Measurements from ENCODE around the gene SLC35F1.

SLC35F1 gene

DNA sequence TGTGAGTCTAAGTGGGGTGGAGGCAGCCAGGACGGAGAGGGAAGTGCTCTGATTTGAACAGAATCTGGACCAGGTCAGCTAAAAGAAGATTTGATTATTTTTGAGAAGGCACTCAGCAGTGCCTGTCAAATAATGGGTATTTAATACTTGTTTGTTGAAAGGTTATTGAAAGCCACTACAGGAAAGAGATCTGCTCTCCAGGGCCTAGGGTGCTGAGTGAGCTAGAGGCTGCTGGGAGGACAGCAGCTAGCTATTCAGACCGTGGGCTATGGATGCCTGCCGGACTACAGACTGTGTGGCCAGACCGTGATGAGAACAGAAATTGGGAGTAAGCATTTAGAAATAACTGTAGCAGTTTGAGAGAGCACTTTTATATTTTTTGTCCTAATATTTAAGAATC lies 8.8 kb downstream of the SLC35F1 start:
- TF ChIP-seq, protein P1, sequence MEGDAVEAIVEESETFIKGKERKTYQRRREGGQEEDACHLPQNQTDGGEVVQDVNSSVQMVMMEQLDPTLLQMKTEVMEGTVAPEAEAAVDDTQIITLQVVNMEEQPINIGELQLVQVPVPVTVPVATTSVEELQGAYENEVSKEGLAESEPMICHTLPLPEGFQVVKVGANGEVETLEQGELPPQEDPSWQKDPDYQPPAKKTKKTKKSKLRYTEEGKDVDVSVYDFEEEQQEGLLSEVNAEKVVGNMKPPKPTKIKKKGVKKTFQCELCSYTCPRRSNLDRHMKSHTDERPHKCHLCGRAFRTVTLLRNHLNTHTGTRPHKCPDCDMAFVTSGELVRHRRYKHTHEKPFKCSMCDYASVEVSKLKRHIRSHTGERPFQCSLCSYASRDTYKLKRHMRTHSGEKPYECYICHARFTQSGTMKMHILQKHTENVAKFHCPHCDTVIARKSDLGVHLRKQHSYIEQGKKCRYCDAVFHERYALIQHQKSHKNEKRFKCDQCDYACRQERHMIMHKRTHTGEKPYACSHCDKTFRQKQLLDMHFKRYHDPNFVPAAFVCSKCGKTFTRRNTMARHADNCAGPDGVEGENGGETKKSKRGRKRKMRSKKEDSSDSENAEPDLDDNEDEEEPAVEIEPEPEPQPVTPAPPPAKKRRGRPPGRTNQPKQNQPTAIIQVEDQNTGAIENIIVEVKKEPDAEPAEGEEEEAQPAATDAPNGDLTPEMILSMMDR (IDR thresholded peaks at IDR 0.05; ENCODE audit: borderline replicate concordance, insufficient read depth, low read depth, low read length) = no peak
- H3K4me3 ChIP-seq (ENCODE audit: low read depth, low read length) = no peak overlapping the region

DNA sequence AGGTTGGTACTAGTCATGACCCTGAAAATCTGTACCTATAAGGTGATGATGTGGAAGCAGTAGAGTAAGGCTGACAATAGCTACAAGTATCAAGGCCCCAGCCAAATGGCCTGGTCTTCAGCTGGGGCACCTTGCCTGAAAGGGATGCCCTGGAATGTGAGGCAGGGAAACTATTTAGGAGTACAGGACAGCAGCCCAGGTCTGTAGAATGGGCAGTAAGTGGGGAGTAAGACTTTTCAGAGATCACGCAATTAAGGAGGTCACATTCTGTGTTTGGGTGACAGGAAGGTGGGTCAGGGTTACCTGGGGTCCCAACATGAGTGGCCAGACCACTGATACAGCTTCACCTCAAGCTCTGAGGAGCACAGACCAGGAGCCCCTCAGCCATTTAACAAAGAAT lies 9.4 kb downstream of the SLC35F1 start:
- TF ChIP-seq, protein P1 (IDR thresholded peaks at IDR 0.05; ENCODE audit: borderline replicate concordance, insufficient read depth, low read depth, low read length) = no peak
- H3K4me3 ChIP-seq (ENCODE audit: low read depth, low read length) = no peak overlapping the region

DNA sequence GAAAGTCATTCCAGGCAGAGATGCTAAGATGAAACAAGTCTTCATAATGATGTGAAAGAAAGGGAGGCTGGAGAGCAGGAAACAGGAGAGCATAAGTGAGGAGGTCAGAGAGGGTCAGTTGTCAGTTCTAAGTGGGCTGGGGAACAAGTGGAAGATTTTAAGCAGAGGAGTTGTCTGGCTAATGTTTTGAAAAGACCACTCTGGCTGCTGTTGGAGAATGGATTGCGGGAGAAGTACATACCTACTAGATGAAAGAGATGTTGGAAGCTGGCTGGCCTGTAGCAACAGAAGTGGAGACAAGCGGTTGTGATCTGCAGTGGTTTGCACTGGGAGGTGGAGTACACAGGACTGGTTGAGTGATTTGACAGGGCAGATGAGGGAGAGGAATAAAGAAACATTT lies 10.1 kb downstream of the SLC35F1 start:
- no peak overlapping the region for H3K4me3 ChIP-seq (ENCODE audit: low read depth, low read length)
- TF ChIP-seq, protein P1 (IDR thresholded peaks at IDR 0.05; ENCODE audit: borderline replicate concordance, insufficient read depth, low read depth, low read length) = no peak

DNA sequence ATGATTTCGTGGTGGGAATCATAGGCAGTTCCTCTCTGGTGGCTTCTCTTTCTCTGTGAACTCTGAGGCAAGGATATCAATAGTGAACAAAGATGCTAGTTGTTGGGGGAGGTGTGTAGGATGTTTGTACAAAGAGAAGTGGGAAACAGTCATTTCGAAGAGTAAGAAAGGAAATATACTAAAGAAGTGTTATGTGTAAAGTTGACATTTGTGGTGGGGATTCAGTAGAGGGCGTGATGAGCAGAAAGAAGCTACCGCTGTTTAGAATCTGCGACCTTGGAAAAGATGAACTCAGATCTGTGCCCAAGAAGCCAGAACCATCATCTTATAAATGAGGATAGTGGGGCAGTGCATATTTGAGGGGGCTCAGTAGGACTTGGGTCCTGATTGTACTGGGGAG lies 11.4 kb downstream of the SLC35F1 start:
- no peak overlapping the region for H3K4me3 ChIP-seq (ENCODE audit: low read depth, low read length)
- TF ChIP-seq, protein P1 (IDR thresholded peaks at IDR 0.05; ENCODE audit: borderline replicate concordance, insufficient read depth, low read depth, low read length) = no peak

DNA sequence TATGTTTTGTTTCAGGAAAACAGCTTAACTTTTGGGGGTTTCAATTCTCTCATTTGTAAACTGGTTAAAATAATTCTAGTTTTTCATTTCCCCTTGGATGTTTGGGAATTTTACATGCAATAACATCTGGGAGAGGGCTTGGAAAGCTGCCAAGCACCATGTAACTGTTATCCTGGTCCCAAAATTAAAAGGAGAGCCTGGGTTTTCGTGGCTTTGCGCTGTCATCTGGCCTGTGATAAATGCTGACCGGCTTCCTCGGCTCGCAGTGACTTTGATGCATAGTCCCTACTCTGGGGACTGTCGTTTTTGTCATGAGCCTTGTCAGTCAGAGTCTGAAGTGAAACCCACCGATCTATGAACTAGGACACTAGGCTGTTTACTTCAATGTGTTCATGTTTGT lies 12.2 kb downstream of the SLC35F1 start:
- no peak overlapping the region for H3K4me3 ChIP-seq (ENCODE audit: low read depth, low read length)
- TF ChIP-seq, protein P1 (IDR thresholded peaks at IDR 0.05; ENCODE audit: borderline replicate concordance, insufficient read depth, low read depth, low read length) = no peak

DNA sequence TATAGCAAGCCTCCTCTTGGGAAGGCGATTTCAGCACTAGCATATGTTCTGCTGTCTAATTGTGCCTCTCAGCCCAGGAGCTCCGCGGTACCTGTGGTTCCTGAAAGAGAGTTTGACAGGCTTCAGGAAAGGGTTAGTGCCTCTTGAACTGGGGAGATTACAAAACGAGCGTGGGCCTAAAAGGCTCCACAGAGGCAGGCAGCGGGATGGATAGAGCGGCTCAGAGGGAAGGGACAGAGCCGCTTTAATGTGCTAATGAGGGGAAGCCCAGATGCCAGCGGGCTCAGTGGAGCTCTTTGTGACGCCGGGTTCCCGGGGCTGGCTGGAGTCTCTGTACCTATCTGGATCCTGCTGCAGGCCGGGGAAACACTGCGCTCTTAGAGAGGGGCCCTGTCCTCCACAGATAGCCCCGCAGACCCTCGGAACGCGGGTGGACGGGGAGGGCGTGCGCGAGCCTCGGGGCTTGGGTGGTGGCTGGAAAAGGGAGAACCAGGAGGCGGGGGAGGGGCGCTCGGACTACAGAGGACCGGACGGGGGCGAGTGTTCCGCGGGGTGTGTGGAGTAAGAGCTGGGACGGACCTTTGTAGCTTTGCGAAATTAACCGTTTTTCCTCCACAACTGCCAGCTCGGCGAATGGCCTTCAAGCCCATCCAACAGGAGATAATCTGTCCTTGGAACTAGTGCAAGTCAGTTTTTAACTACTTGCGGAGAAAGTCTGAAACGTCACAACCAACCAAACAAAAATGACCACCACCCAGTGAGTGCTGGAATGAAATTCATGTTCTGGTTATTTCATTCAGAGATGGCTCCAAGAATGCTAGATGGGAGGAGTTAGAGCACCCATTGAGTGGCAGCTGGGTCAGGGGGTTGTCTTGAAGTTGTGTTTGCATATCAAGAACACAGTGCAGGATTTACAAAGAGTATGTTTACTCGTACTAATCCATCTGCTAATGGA lies 13.0 kb downstream of the SLC35F1 start:
- TF ChIP-seq, protein P1 (IDR thresholded peaks at IDR 0.05; ENCODE audit: borderline replicate concordance, insufficient read depth, low read depth, low read length) = no peak
- no peak overlapping the region for H3K4me3 ChIP-seq (ENCODE audit: low read depth, low read length)

DNA sequence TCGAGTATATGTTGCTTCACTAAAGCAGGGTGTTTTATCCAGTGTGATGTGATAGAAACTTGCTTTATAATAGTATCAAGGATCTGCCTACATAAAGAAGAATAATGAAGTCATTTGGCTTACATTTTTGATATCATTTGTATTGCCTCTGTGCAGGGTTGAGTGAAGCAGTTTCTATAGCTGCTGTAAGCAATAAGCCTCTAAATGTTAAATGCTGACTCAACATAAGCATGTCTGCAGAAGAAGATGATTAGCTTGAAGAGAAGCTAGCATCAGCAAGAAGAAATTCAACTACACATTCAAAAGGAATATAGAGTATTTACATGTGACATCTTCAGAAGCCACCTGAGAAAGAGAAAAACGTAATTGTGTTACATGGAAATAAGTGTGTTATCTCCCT lies 17.6 kb downstream of the SLC35F1 start:
- no peak overlapping the region for H3K4me3 ChIP-seq (ENCODE audit: low read depth, low read length)
- TF ChIP-seq, protein P1 (IDR thresholded peaks at IDR 0.05; ENCODE audit: borderline replicate concordance, insufficient read depth, low read depth, low read length) = no peak

Measured in GM12875 (cell line).